A549 treated with AZD9567 at 1 μM for 4 hours (cell line): ENCODE data around the gene ZNF577. TPM values are rescaled to one million over a fixed set of nuclear protein-coding genes. Genes with fewer than 3 reads are reported as not detected.

Experiments used
- total RNA-seq: library from RNA; stranded (reverse); fragments of 200-300 nt; extraction: Qiagen RNA extraction; gene quantifications from 5 replicates; pipeline ENCODE4 v1.2.3, GENCODE V29; 2022; ENCODE audit not compliant: insufficient read depth

The ZNF577 gene
- total RNA-seq = 0.03 to 0.08 TPM (median 0.06 TPM) in 3 of 5 replicates, not detected in the others

DNA sequence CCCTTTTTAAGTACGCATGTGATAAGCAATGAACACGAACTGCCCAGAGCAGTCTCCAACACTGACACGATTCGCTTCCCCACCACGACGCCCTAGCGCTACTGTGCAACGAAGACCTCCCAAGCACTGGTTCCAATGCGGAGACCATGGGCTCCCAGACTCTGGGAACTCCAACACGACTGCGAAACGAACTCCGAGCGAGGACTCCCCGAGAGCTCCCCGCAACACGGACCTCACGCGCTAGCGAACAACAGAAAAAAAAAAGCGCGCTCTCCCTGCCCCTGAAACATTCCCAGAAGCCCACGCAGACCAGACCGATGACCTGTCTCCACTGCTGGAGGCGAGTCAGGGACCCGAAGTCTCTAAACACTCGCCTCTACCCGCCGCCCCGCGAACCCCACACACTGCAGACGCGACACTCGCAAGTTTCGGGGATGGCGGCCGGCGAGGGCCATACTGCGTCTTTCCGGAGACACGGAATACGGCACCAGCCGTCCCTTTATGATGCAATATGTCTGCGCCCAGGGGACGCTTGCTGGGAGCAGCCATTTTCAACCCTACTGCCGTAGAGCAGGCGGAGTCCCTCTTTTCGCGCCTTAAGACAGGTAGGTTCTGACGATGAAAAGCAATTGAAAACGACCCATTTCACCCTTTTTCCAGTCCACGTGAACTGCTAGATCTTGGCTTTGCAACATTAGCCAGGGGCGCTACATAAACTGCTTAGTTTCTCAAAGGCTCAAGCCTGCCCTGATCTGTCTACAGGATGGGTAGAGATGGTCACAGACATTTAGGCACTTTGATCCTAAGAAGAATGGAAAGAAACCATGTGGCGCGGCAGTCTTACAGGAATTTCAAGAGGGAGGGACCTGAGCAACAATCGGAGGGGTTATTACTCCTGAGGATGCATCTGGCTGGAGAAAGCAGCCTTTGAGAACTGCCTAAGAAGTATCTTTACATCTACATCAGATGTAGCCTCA lies at the start of gene ZNF577:
ZNF577 (minus strand) TSS at position 430 of the 977 bp plus-strand sequence. CDS start 7,569 bp downstream, outside the sequence.

DNA sequence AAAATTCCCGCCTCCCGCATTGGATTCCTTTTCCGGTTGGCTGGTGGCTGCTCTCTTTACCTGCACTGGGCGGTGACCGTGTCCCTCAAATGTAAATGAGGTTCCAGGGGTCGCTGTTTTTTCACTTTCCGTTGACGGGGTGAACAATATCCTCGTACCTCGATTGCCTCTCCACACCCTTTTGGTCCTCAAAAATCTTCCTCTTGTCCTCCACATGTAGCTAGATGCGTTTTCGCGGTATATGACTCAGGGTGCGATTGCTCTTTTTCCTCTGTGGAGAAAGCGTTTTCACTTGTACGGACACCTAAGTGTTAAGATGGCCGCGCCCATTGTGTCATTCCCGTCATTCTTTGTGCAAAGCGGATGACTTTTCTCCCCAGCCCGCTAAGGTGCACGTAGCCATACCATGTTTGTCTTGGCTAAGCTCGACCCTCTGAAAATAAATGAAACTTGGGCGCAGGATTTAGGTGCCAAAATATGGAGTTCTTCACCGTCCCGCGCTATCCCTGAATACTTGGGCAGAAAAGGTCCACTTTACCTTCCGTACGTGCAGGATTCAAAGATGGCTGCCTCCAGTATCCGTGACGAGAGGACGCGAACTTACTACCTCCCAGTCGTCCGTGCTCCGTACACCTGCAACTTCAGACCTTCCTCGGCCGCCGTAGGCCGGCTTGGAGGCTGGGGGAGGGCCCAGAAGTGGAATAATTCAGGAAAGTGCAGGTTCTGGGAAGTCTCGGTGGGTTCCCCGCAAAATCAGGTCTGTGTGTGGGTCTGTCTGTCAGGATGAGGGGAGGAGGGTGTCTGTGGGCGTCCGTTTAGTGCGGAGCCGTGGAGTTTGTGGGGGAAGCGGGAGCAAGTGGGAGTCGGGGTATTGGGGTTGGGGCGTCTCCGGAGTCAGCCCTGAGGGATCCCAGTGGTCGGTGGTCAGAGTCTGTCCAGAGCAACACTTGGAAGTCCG lies 39.3 kb upstream of the ZNF577 start, which contains the start of gene ZNF613:
ZNF613 (plus strand) TSS at position 689 of the 958 bp plus-strand sequence. CDS start 8,749 bp downstream, outside the sequence.

DNA sequence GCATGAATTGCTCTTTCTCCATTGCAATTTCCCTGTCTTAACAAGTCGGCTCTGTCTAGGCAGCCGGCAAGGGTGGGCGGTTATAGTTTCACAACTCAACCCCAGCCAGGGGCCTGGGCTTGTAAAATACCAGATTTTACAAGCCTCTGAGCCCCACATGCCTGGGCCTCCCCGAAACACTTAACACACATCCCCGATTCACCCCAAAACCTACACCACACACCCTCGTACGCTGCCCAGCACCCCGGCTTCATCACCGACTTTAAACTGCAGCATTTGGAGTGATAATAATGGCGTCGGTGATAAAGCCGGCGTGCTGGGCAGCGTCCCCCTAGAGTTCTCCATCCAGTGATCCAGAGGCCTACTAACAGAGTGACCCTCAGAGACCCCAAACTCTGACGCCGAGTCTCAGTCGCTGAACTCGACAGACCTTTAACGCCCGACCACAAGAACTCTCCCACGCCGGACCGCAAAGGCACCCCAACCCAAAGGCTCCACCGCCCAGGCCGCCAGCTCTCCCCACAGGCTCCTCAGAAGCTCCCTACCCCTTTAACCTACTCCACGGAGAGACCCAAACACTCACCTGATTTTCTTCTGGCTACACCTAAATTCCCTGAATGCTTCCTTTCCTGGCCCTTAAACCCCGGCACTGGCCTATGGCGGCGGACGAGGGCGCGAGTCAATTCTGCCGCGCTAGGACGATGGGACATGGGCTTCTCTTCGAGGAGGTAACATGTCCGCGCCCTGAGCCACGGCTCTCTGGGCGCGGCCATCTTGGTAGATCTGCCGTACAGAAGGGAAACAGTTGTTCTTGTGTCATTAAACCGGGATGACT lies 16.8 kb upstream of the ZNF577 start, which contains the start of gene ZNF649:
ZNF649 (minus strand) TSS at position 687 of the 835 bp plus-strand sequence. CDS start 4,910 bp downstream, outside the sequence.

Other genes starting within 250 kb of the ZNF577 start
- 0.05 to 0.06 TPM in 2 of 5 replicates, not detected in the others for gene SIGLEC14, start 241.1 kb downstream of the ZNF577 start, total RNA-seq
- gene SPACA6, start 194.6 kb downstream of the ZNF577 start, total RNA-seq = 7.1 to 14.5 TPM (median 12.9 TPM) in 5 replicates
- not detected in 5 replicates for gene HAS1, start 164.0 kb downstream of the ZNF577 start, total RNA-seq
- 0.05 to 0.11 TPM (median 0.09 TPM) in 4 of 5 replicates, not detected in the other for gene FPR1, start 136.1 kb downstream of the ZNF577 start, total RNA-seq
- gene FPR2, start 126.8 kb downstream of the ZNF577 start, total RNA-seq = not detected in 5 replicates
- gene FPR3, start 92.8 kb downstream of the ZNF577 start, total RNA-seq = not detected in 5 replicates
- 0.11 to 0.35 TPM (median 0.17 TPM) in 4 of 5 replicates, not detected in the other for gene ZNF649, start 17.1 kb upstream of the ZNF577 start, total RNA-seq
- gene ZNF613, start 39.5 kb upstream of the ZNF577 start, total RNA-seq = 0.75 to 2.2 TPM (median 1.3 TPM) in 4 of 5 replicates, not detected in the other
- gene ZNF350, start 98.9 kb upstream of the ZNF577 start, total RNA-seq = 3.3 to 8.1 TPM (median 3.9 TPM) in 5 replicates
- 2.6 to 4.6 TPM (median 4.1 TPM) in 5 replicates for gene ZNF615, start 120.3 kb upstream of the ZNF577 start, total RNA-seq
- gene ZNF614, start 140.4 kb upstream of the ZNF577 start, total RNA-seq = 2.9 to 4.3 TPM (median 3.4 TPM) in 5 replicates
- gene ZNF432, start 160.9 kb upstream of the ZNF577 start, total RNA-seq = 1.4 to 1.9 TPM (median 1.7 TPM) in 4 of 5 replicates, not detected in the other
- gene ZNF841, start 207.8 kb upstream of the ZNF577 start, total RNA-seq = 1.5 to 3.1 TPM (median 1.9 TPM) in 5 replicates